Mucosa of descending colon (tissue), 3 donors: ENCODE results near the gene MRPL12. TPM values are rescaled to one million over a fixed set of nuclear protein-coding genes. Genes with fewer than 3 reads are reported as not detected.

Source experiments
- ATAC-seq: fragments of 200-7000 bp; cut with Tn5 transposase; one replicate; pipeline ENCODE4 v1.9.1; 2020; ENCODE audit warnings: mild to moderate bottlenecking, moderate library complexity
- DNase-seq, 3 donors: peaks; one replicate each; pipeline ENCODE4 v3.0.0-alpha.2; 2020
- H3K36me3 ChIP-seq: fragments of 200-600 bp; one replicate; pipeline ENCODE4 v1.8.0; 2021; ENCODE audit warnings: low read depth, mild to moderate bottlenecking
- H3K4me1 ChIP-seq: fragments of 200-600 bp; one replicate; pipeline ENCODE4 v1.8.0; 2021; ENCODE audit warnings: low read depth, mild to moderate bottlenecking
- H3K4me3 ChIP-seq: fragments of 200-600 bp; one replicate; pipeline ENCODE4 v1.8.0; 2021; ENCODE audit warnings: mild to moderate bottlenecking
- H3K9me3 ChIP-seq: fragments of 200-600 bp; one replicate; pipeline ENCODE4 v1.8.0; 2021; ENCODE audit warnings: mild to moderate bottlenecking
- intact Hi-C, 2 donors: fragments of 100-400 bp; cut with DNase I in 1 of 2; cut with micrococcal nuclease in 1 of 2; formaldehyde crosslinking; loops; one replicate each; pipeline versions ENCODE4 v1.11.0 to v1.11.1; 2022; cut with DNase I, micrococcal nuclease
- total RNA-seq, 3 donors: library from RNA; stranded (reverse); fragmentation: NEBNext Ultra II Directional in 2 of 3; extraction: Animal tissue kit (Norgen Biotek cat#: 25700) in 2 of 3; gene quantifications; one replicate each; pipeline versions ENCODE4 v1.2.1 to v1.2.4, GENCODE V29; 2021 to 2023
- TF ChIP-seq, protein P1 (sequence below): fragments of 200-600 bp; IDR thresholded peaks from one replicate; pipeline ENCODE4 v1.8.0; 2022; ENCODE audit warnings: antibody characterized with exemption, mild to moderate bottlenecking
- donor health status: DM: no; HTN: no; CAD: no; lungs with moderate emphysema.
- donor health status: DM: no; HTN: no; CAD: no.
- donor health status: DM: no; HTN: yes; CAD: no.

MRPL12 gene
- total RNA-seq, 3 donors from 2014 or later: 69.0 to 109 (median 108) TPM

DNA sequence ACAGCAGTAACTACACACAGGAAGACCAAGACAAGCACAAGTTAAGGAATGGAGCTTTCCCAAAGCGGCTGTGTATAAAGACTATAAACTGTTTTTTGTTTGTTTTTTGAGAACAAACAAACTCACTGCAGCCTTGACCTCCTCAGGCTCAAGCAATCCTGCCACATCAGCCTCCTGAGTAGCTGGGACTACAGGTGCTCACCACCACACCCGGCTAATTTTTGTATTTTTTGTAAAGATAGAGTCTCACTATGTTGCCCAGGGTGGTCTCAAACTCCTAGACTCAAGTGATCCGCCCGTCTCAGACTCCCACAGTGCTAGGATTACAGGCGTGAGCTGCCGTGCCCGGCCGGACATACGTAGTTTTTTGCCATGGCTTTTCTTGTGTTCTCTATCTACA, 42.7 kb upstream of the MRPL12 start:
- peaks cover 10% of the 10 kb centered on the region for H3K4me1 ChIP-seq
- TF ChIP-seq, protein P1, sequence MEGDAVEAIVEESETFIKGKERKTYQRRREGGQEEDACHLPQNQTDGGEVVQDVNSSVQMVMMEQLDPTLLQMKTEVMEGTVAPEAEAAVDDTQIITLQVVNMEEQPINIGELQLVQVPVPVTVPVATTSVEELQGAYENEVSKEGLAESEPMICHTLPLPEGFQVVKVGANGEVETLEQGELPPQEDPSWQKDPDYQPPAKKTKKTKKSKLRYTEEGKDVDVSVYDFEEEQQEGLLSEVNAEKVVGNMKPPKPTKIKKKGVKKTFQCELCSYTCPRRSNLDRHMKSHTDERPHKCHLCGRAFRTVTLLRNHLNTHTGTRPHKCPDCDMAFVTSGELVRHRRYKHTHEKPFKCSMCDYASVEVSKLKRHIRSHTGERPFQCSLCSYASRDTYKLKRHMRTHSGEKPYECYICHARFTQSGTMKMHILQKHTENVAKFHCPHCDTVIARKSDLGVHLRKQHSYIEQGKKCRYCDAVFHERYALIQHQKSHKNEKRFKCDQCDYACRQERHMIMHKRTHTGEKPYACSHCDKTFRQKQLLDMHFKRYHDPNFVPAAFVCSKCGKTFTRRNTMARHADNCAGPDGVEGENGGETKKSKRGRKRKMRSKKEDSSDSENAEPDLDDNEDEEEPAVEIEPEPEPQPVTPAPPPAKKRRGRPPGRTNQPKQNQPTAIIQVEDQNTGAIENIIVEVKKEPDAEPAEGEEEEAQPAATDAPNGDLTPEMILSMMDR: no peak
- no peak for ATAC-seq
- no peaks in the 10 kb centered on the region for H3K36me3 ChIP-seq
- no peak for DNase-seq
- H3K9me3 ChIP-seq: no peaks in the 10 kb centered on the region
- intact Hi-C loops: no loop called here
- H3K4me3 ChIP-seq: no peak overlapping the region

DNA sequence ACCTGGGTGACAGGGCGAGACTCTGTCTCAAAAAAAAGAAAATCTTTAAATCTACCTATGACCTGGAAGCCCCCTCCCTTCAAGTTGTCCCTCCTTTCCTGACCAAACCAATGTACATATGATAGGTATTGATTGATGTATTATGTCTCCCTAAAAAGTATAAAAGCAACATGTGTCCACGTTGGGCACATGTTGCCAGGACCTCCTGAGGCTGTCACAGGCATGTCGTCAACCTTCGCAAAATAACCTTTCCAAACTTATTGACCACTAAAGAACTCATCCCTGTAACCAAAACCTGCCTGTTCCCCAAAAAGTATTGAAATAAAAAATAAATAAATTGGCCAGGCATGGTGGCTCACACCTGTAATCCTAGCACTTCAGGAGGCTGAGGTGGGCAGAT, 41.2 kb upstream of the MRPL12 start:
- H3K9me3 ChIP-seq: no peaks in the 10 kb centered on the region
- H3K4me3 ChIP-seq: no peak overlapping the region
- intact Hi-C loops: no loop called here
- DNase-seq (no peak), ATAC-seq (no peak)
- TF ChIP-seq, protein P1: no peak
- peaks cover 14% of the 10 kb centered on the region for H3K4me1 ChIP-seq
- H3K36me3 ChIP-seq: no peaks in the 10 kb centered on the region

DNA sequence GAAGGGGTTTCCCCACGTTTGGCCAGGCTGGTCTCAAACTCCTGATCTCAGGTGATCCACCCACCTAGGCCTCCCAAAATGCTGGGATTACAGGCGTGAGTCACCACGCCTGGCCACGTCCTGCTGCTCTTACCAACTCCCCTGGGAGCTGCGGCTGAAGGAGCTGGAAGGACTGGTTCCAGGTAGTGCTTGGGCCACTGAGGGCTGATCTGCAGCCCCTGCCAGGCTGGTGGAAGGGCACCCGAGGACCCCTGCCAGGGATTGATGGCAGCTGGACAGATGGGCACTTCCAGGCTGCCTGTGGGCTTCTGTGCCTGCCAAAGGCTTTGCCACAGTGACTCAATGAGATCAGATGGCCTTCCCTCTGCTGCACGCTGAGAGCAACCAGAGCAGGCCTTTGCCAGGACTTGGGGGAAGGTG, 39.1 kb upstream of the MRPL12 start:
- Histone ChIP-seq H3K4me1 (peaks cover 21% of the 10 kb centered on the region), H3K36me3 (no peaks in the 10 kb centered on the region), H3K9me3 (no peaks in the 10 kb centered on the region), H3K4me3 (no peak overlapping the region)
- no peak for DNase-seq
- ATAC-seq: no peak
- intact Hi-C loops: no loop called here
- TF ChIP-seq, protein P1: no peak

DNA sequence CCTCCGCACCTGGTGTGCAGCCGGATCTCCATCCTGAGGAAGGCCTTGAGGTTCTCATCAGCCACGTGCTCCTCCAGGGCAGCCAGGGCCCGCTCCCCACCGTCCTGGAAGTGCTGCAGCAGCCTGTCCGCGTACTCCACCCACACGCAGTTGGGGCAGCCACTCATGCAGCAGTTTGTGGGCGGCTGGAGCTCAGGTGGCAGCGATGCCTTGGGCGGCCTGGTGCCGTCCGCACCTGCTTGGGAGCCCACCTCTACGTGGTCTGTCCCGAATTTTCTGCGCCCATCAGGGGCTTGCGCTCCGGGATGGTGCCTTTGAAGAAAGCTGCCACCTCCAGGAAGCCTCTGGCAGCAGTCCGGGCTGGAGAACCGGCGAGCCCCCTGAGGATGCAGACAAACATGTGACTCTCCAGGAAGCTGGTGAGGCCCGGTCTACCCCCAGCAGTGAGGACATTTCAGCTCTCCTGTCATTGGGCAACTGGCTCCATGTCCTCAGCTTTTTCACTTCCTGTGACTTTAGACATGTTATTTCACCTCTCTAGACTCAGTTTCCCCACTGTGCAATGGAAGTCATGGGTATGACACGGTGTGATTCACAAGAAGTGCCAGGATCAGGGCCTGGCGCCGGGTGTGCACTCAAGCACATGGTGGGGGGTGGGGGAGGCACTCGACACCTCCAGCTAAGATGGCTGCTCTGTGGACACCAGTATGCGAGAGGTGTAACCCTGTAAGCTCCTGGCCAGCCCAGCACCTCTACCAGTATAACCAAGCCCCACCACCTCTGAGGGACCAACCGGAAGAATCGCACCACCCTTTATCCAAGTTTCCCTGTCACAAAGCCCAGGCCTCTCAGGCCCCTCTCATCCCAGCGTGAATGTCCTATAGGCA, 37.7 kb upstream of the MRPL12 start:
- ATAC-seq (peak; percentile 45), DNase-seq (peak in 2 of 3 donors; percentile 41 to 55)
- no peaks in the 10 kb centered on the region for H3K9me3 ChIP-seq
- TF ChIP-seq, protein P1: no peak
- intact Hi-C loops: no loop called here
- H3K4me1 ChIP-seq: peaks cover 17% of the 10 kb centered on the region
- no peaks in the 10 kb centered on the region for H3K36me3 ChIP-seq
- peak overlapping the region; percentile 96 for H3K4me3 ChIP-seq

DNA sequence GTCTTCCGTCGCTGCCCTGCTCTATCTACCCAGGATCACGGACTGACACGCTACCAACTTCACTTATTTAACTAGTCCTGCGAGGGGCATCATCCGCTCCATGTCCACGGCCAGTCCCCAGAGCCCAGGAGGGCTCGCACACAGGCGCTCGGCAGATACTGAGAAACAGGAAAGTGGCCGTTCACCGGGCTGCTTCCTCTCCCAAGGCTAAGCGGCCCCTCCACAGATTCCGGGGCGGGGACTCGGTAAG, 37.1 kb upstream of the MRPL12 start:
- ATAC-seq: peak; percentile 43
- peaks cover 17% of the 10 kb centered on the region for H3K4me1 ChIP-seq
- peak overlapping the region; percentile 96 for H3K4me3 ChIP-seq
- DNase-seq: peak in 1 of 3 donors; percentile 26
- no peaks in the 10 kb centered on the region for H3K9me3 ChIP-seq
- intact Hi-C loops: no loop called here
- H3K36me3 ChIP-seq: no peaks in the 10 kb centered on the region
- TF ChIP-seq, protein P1: no peak
